Measurements from ENCODE around the gene CHMP4B.

- TF ChIP-seq CTCF (IDR thresholded peaks at IDR 0.05; ENCODE audit: low read depth, low read length) = no peak
- TF ChIP-seq POLR2A (IDR thresholded peaks at IDR 0.05; ENCODE audit: extremely low read depth, insufficient read length) = no peak
- TF ChIP-seq MAX (IDR thresholded peaks at IDR 0.05; ENCODE audit: low read depth, low read length) = no peak
- no peak for TF ChIP-seq MYC (IDR thresholded peaks at IDR 0.05; ENCODE audit: low read depth, low read length)
Observed at GRCh38 chr20:33824852-33825251, 13.7 kb downstream of the CHMP4B start.
